Heart left ventricle (tissue), 13 donors: ENCODE measurements around the gene ZNF474.

ENCODE experiments used
- CTCF ChIP-seq, 12 donors: fragments of 200-600 bp; sonication (generic) in 4 of 12; IDR thresholded peaks; one replicate each; pipeline versions ENCODE4 v1.5.0 to v1.8.0; 2018 to 2022; ENCODE audit warnings: antibody characterized with exemption in 12 of 12, mild to moderate bottlenecking in 5 of 12
- POLR2A ChIP-seq, 2 donors: fragments of 450-650 bp; IDR thresholded peaks; one replicate each; pipeline ENCODE4 v1.6.1; 2017; ENCODE audit warnings: antibody characterized with exemption in 2 of 2, mild to moderate bottlenecking in 2 of 2, moderate library complexity in 2 of 2
- donor health status: ischemic (EF 13 %, LVEDD 7.1; RV severe dilation, severe dysfunction).
- donor health status: DM: no; HTN: yes; CAD: no.
- donor health status: DM: no; HTN: no; CAD: no.
- donor health status: ischemic (EF 25% LVEDD 6.9; RV normal size, moderate dysfunction).
- donor health status: ischemic (EF 25% LVEDD 5.7; RV mildly dilated, moderate dysfunction).
- donor health status: ischemic (EF 35%, LVEDD 5.7; RV mildly dilated, moderate dysfunction).
- donor health status: nonischemic (EF 11% LVEDD 7.7; RV severe dilation, severe dysfunction).
- donor health status: DM: yes; HTN: yes; CAD: no.
- donor health status: PGD.
- donor health status: ischemic (EF 29% LVEDD 5.4; RV normal size, mild dysfunction).
- donor health status: nonischemic (EF 23%, LVEDD 6.1; RV moderate dilation, normal function).

GRCh38 chr5:122164831-122165558, 35.6 kb downstream of the ZNF474 start:
- TF ChIP-seq POLR2A (IDR thresholded peaks at IDR 0.05), result no peak
- TF ChIP-seq CTCF (IDR thresholded peaks at IDR 0.05), result no peak
